ENCODE measurements around the gene IL36RN. TPM values are rescaled to one million over a fixed set of nuclear protein-coding genes. Genes with fewer than 3 reads are reported as not detected.

The IL36RN gene
- total RNA-seq, 1 donor from 2014 or later: 0.14 TPM

- Histone ChIP-seq H3K79me2 (ENCODE audit: insufficient read depth, low read length) (no peaks in the 10 kb centered on the region), H3K4me3 (ENCODE audit: insufficient read depth, low read depth, low read length) (no peak overlapping the region), H3K36me3 (ENCODE audit: insufficient read depth, low read length) (no peaks in the 10 kb centered on the region), H3K9me3 (ENCODE audit: insufficient read depth, low read depth, low read length) (no peaks in the 10 kb centered on the region), H2AFZ (ENCODE audit: low read depth, low read length) (no peak overlapping the region), H3K4me1 (ENCODE audit: insufficient read depth, low read length) (peaks cover 2% of the 10 kb centered on the region), H4K20me1 (ENCODE audit: insufficient read depth, low read length) (no peaks in the 10 kb centered on the region), H3K4me2 (ENCODE audit: low read length) (no peak overlapping the region), H3K27me3 (ENCODE audit: insufficient read depth, low read length) (peaks cover 20% of the 10 kb centered on the region), H3K27ac (ENCODE audit: low read depth, low read length) (no peak overlapping the region), H3K9ac (ENCODE audit: low read length) (no peak overlapping the region)
- Mint-ChIP-seq H3K9me3 (ENCODE audit: unreplicated experiment) (no peaks in the 10 kb centered on the region), H3K4me1 (ENCODE audit: low read depth, unreplicated experiment) (no peaks in the 10 kb centered on the region), H3K36me3 (ENCODE audit: low read depth, unreplicated experiment) (no peaks in the 10 kb centered on the region), H3K4me3 (ENCODE audit: unreplicated experiment) (no peak overlapping the region), H3K27ac (ENCODE audit: unreplicated experiment) (no peak overlapping the region), H3K27me3 (ENCODE audit: low read depth, unreplicated experiment) (peaks cover 8% of the 10 kb centered on the region)
- DNase-seq (ENCODE audit: low read depth): no peak
- no peak for FAIRE-seq
- TF ChIP-seq EZH2 (IDR thresholded peaks at IDR 0.05; ENCODE audit: insufficient read depth, low read length): no peak
- no peak for TF ChIP-seq CTCF (IDR thresholded peaks at IDR 0.05; ENCODE audit: insufficient read depth, low read depth, low read length)
These were observed 53.9 kb downstream of the IL36RN start for GRCh38 chr2:113112871-113113270.

GRCh38 chr2:113113807-113114206 lies 54.8 kb downstream of the IL36RN start:
- Histone ChIP-seq H3K9ac (ENCODE audit: low read length) (no peak overlapping the region), H3K79me2 (ENCODE audit: insufficient read depth, low read length) (no peaks in the 10 kb centered on the region), H3K4me2 (ENCODE audit: low read length) (no peak overlapping the region), H4K20me1 (ENCODE audit: insufficient read depth, low read length) (no peaks in the 10 kb centered on the region), H3K9me3 (ENCODE audit: insufficient read depth, low read depth, low read length) (no peaks in the 10 kb centered on the region), H3K4me1 (ENCODE audit: insufficient read depth, low read length) (peaks cover 5% of the 10 kb centered on the region), H3K36me3 (ENCODE audit: insufficient read depth, low read length) (no peaks in the 10 kb centered on the region), H2AFZ (ENCODE audit: low read depth, low read length) (no peak overlapping the region), H3K27ac (ENCODE audit: low read depth, low read length) (no peak overlapping the region), H3K27me3 (ENCODE audit: insufficient read depth, low read length) (peaks cover 20% of the 10 kb centered on the region), H3K4me3 (ENCODE audit: insufficient read depth, low read depth, low read length) (no peak overlapping the region)
- Mint-ChIP-seq H3K4me3 (ENCODE audit: unreplicated experiment) (no peak overlapping the region), H3K36me3 (ENCODE audit: low read depth, unreplicated experiment) (no peaks in the 10 kb centered on the region), H3K27ac (ENCODE audit: unreplicated experiment) (no peak overlapping the region), H3K9me3 (ENCODE audit: unreplicated experiment) (no peaks in the 10 kb centered on the region), H3K27me3 (ENCODE audit: low read depth, unreplicated experiment) (peaks cover 8% of the 10 kb centered on the region), H3K4me1 (ENCODE audit: low read depth, unreplicated experiment) (no peaks in the 10 kb centered on the region)
- FAIRE-seq (no peak), DNase-seq (ENCODE audit: low read depth) (no peak)
- TF ChIP-seq EZH2 (IDR thresholded peaks at IDR 0.05; ENCODE audit: insufficient read depth, low read length) (no peak), CTCF (IDR thresholded peaks at IDR 0.05; ENCODE audit: insufficient read depth, low read depth, low read length) (no peak)

Other genes with a start within 250 kb of the IL36RN start
- not detected in 2 replicates for gene IL1B, start 222.4 kb upstream of the IL36RN start, total RNA-seq
- not detected in 2 replicates for gene IL37, start 148.0 kb upstream of the IL36RN start, total RNA-seq
- gene IL36G, start 81.2 kb upstream of the IL36RN start, total RNA-seq: not detected in 2 replicates
- not detected in 2 replicates for gene IL36A, start 53.7 kb upstream of the IL36RN start, total RNA-seq
- gene IL36B, start 6.3 kb upstream of the IL36RN start, total RNA-seq: not detected in 2 replicates
- not detected in 2 replicates for gene IL1F10, start 8.8 kb downstream of the IL36RN start, total RNA-seq
- not detected in 2 replicates for gene IL1RN, start 68.4 kb downstream of the IL36RN start, total RNA-seq
- 2.6 and 4.0 TPM in 2 replicates for gene PSD4, start 114.8 kb downstream of the IL36RN start, total RNA-seq
- gene PAX8, start 219.7 kb downstream of the IL36RN start, total RNA-seq: 0.48 and 1.2 TPM in 2 replicates